GM23338 (cell line): ENCODE results near the gene PRPF6.

ENCODE experiments used
- CREB1 ChIP-seq: fragments of 250-450 bp; sonication (Bioruptor Pico); IDR thresholded peaks from 2 replicates; pipeline ENCODE4 v1.5.0; 2020; ENCODE audit warnings: low read depth, mild to moderate bottlenecking, moderate library complexity
- EZH2 ChIP-seq: fragments of 200-600 bp; sonication (generic); IDR thresholded peaks from one replicate; pipeline ENCODE4 v1.8.0; 2017; ENCODE audit warnings: antibody characterized with exemption, mild to moderate bottlenecking, low read depth; ENCODE audit not compliant: unreplicated experiment
- POLR2AphosphoS5 ChIP-seq: IDR thresholded peaks from 2 replicates; pipeline ENCODE4 v1.6.1; 2016; ENCODE audit warnings: antibody characterized with exemption, low read depth
- STAT1 ChIP-seq: IDR thresholded peaks from one replicate; pipeline ENCODE4 v1.6.1; 2016; ENCODE audit warnings: antibody characterized with exemption; ENCODE audit not compliant: unreplicated experiment
- ZNF114 ChIP-seq: fragments of 250-450 bp; sonication (Bioruptor Pico); IDR thresholded peaks from 2 replicates; pipeline ENCODE4 v1.5.0; 2020; ENCODE audit warnings: mild to moderate bottlenecking, moderate library complexity
- TF ChIP-seq, protein P1 (sequence below), 2 experiments: fragments of 200-600 bp in 1 of 2; sonication (generic) in 1 of 2; conservative IDR thresholded peaks; 2 replicates each; pipeline versions ENCODE4 v1.5.1 to v1.6.1; 2016 to 2017; ENCODE audit warnings: antibody characterized with exemption in 2 of 2, low read depth in 2 of 2, mild to moderate bottlenecking in 2 of 2, moderate library complexity in 1 of 2
- TF ChIP-seq, protein P2 (sequence below): IDR thresholded peaks from one replicate; pipeline ENCODE4 v1.6.1; 2018; ENCODE audit warnings: antibody characterized with exemption; ENCODE audit not compliant: unreplicated experiment

DNA sequence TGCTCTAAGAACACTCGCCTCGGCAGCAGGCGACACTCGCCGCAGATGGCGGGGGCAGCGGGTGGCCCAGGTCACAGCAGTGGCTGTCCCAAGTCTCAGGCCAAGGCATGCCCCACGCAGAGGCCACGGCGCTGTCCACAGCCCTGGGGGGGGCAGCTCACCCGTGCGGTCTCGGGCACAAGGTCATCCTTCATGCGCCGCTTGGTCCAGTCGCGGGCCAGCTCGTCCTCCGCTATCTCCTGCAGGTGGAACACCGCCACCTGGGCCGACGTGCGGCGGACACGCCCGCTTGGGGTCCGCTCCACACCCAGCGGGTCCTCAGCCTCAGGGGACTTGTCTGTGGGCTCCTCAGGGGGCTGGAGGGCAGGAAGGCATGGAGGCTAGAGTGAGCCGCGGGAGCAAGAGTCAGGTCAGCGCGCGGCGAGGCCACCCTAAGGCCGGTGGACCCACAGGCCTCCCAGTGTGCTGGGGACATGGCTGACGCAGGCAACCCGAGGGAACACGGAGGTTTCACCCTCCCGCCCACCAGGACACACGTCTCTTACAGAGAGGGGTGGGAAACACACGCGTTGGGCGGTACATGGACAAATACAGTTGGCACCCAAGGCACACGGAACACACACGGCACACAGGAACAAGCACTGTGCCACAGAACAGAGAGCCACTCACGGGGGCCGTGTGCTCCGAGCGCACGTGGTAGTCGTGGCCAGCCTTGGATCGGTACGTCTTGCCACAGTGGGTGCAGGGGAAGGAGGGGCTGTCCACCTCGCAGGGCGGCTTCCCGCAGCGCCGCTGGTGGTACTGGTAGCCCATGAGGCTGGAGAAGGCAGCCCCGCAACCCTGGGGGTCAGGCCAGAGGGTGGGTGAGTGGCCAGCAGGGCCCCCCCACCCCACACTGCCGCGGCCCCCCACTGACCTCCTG is 18.2 kb upstream of the PRPF6 start:
- TF ChIP-seq, protein P1, sequence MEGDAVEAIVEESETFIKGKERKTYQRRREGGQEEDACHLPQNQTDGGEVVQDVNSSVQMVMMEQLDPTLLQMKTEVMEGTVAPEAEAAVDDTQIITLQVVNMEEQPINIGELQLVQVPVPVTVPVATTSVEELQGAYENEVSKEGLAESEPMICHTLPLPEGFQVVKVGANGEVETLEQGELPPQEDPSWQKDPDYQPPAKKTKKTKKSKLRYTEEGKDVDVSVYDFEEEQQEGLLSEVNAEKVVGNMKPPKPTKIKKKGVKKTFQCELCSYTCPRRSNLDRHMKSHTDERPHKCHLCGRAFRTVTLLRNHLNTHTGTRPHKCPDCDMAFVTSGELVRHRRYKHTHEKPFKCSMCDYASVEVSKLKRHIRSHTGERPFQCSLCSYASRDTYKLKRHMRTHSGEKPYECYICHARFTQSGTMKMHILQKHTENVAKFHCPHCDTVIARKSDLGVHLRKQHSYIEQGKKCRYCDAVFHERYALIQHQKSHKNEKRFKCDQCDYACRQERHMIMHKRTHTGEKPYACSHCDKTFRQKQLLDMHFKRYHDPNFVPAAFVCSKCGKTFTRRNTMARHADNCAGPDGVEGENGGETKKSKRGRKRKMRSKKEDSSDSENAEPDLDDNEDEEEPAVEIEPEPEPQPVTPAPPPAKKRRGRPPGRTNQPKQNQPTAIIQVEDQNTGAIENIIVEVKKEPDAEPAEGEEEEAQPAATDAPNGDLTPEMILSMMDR (conservative IDR thresholded peaks at IDR 0.05; ENCODE audit: low read depth in 2 of 2), result no peak
- TF ChIP-seq POLR2AphosphoS5, result no peak
- TF ChIP-seq, protein P2, sequence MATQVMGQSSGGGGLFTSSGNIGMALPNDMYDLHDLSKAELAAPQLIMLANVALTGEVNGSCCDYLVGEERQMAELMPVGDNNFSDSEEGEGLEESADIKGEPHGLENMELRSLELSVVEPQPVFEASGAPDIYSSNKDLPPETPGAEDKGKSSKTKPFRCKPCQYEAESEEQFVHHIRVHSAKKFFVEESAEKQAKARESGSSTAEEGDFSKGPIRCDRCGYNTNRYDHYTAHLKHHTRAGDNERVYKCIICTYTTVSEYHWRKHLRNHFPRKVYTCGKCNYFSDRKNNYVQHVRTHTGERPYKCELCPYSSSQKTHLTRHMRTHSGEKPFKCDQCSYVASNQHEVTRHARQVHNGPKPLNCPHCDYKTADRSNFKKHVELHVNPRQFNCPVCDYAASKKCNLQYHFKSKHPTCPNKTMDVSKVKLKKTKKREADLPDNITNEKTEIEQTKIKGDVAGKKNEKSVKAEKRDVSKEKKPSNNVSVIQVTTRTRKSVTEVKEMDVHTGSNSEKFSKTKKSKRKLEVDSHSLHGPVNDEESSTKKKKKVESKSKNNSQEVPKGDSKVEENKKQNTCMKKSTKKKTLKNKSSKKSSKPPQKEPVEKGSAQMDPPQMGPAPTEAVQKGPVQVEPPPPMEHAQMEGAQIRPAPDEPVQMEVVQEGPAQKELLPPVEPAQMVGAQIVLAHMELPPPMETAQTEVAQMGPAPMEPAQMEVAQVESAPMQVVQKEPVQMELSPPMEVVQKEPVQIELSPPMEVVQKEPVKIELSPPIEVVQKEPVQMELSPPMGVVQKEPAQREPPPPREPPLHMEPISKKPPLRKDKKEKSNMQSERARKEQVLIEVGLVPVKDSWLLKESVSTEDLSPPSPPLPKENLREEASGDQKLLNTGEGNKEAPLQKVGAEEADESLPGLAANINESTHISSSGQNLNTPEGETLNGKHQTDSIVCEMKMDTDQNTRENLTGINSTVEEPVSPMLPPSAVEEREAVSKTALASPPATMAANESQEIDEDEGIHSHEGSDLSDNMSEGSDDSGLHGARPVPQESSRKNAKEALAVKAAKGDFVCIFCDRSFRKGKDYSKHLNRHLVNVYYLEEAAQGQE, result no peak
- no peak for TF ChIP-seq ZNF114 (CRISPR knock-in tag)
- TF ChIP-seq CREB1 (CRISPR knock-in tag), result no peak
- TF ChIP-seq EZH2, result no peak
- TF ChIP-seq STAT1, result no peak
